SK-N-SH treated with all-trans-retinoic acid at 6 μM for 48 hours (cell line): ENCODE data around the gene ABT1.

Source experiments
- ARNTL ChIP-seq: fragments of 450-650 bp; formaldehyde crosslinking; IDR thresholded peaks from 2 replicates; pipeline ENCODE4 v1.5.0; 2020; ENCODE audit warnings: low read depth, mild to moderate bottlenecking, moderate library complexity, borderline replicate concordance
- CREB5 ChIP-seq: fragments of 250-450 bp; sonication (Bioruptor Pico); IDR thresholded peaks from 2 replicates; pipeline ENCODE4 v1.5.1; 2020; ENCODE audit warnings: low read depth, mild to moderate bottlenecking, moderate library complexity
- ESRRG ChIP-seq: fragments of 250-450 bp; sonication (Bioruptor Pico); IDR thresholded peaks from 2 replicates; pipeline ENCODE4 v1.6.1; 2021; ENCODE audit warnings: mild to moderate bottlenecking
- ISL1 ChIP-seq: fragments of 250-450 bp; sonication (Bioruptor Pico); IDR thresholded peaks from 2 replicates; pipeline ENCODE4 v2.1.2; 2022; ENCODE audit warnings: mild to moderate bottlenecking, moderate library complexity
- OSR1 ChIP-seq: fragments of 250-450 bp; sonication (Bioruptor Pico); IDR thresholded peaks from 2 replicates; pipeline ENCODE4 v1.8.0; 2022; ENCODE audit warnings: moderate library complexity, mild to moderate bottlenecking, inconsistent platforms
- PPARA ChIP-seq: fragments of 250-450 bp; sonication (Bioruptor Pico); IDR thresholded peaks from 2 replicates; pipeline ENCODE4 v1.5.0; 2020; ENCODE audit warnings: mild to moderate bottlenecking, borderline replicate concordance
- SNAI2 ChIP-seq: fragments of 250-450 bp; sonication (Bioruptor Pico); IDR thresholded peaks from 2 replicates; pipeline ENCODE4 v1.5.0; 2020; ENCODE audit warnings: mild to moderate bottlenecking, moderate library complexity
- TSHZ2 ChIP-seq: fragments of 250-450 bp; sonication (Bioruptor Pico); IDR thresholded peaks from 2 replicates; pipeline ENCODE4 v1.5.0; 2020; ENCODE audit warnings: mild to moderate bottlenecking, moderate library complexity
- ZFP3 ChIP-seq: fragments of 250-450 bp; sonication (Bioruptor Pico); IDR thresholded peaks from 2 replicates; pipeline ENCODE4 v1.5.0; 2020; ENCODE audit warnings: mild to moderate bottlenecking, moderate library complexity
- ZFP30 ChIP-seq: fragments of 450-650 bp; formaldehyde crosslinking; IDR thresholded peaks from 2 replicates; pipeline ENCODE4 v1.5.0; 2022; ENCODE audit warnings: mild to moderate bottlenecking, moderate library complexity
- ZNF70 ChIP-seq: fragments of 450-650 bp; formaldehyde crosslinking; IDR thresholded peaks from 2 replicates; pipeline ENCODE4 v1.5.0; 2020; ENCODE audit warnings: mild to moderate bottlenecking, moderate library complexity
- ZNF8 ChIP-seq: fragments of 450-650 bp; formaldehyde crosslinking; IDR thresholded peaks from 2 replicates; pipeline ENCODE4 v1.5.0; 2020; ENCODE audit warnings: mild to moderate bottlenecking, moderate library complexity
- TF ChIP-seq, protein P1 (sequence below): fragments of 250-450 bp; sonication (Bioruptor Pico); IDR thresholded peaks from 2 replicates; pipeline ENCODE4 v1.5.1; 2021; ENCODE audit warnings: mild to moderate bottlenecking, moderate library complexity
- TF ChIP-seq, protein P2 (sequence below): fragments of 250-450 bp; sonication (Bioruptor Pico); IDR thresholded peaks from 2 replicates; pipeline ENCODE4 v1.8.0; 2020; ENCODE audit warnings: mild to moderate bottlenecking, moderate library complexity, borderline replicate concordance

DNA sequence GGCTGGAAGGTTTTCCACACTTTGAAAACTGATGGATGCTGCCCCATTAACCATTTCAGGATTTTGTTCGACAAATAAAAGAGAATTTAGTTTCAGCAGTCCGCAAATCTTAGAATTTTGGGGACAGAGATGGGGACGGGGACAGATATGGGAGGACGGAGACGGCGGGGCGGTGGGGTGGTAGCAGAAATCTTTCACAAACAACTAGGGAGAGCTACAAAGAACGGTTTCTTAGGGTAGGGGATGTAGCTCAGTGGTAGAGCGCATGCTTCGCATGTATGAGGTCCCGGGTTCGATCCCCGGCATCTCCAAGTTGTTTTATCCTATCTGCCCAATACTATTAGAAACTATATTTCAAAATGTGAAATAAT, 43.5 kb upstream of the ABT1 start:
- TF ChIP-seq ZNF8 (CRISPR knock-in tag), result no peak
- no peak for TF ChIP-seq ZFP30 (CRISPR knock-in tag)
- TF ChIP-seq TSHZ2 (CRISPR knock-in tag), result no peak
- TF ChIP-seq ZNF70 (CRISPR knock-in tag), result no peak
- no peak for TF ChIP-seq ARNTL (CRISPR knock-in tag)
- TF ChIP-seq ISL1, result no peak
- no peak for TF ChIP-seq ESRRG (CRISPR knock-in tag)
- TF ChIP-seq SNAI2 (CRISPR knock-in tag), result no peak
- TF ChIP-seq, protein P1, sequence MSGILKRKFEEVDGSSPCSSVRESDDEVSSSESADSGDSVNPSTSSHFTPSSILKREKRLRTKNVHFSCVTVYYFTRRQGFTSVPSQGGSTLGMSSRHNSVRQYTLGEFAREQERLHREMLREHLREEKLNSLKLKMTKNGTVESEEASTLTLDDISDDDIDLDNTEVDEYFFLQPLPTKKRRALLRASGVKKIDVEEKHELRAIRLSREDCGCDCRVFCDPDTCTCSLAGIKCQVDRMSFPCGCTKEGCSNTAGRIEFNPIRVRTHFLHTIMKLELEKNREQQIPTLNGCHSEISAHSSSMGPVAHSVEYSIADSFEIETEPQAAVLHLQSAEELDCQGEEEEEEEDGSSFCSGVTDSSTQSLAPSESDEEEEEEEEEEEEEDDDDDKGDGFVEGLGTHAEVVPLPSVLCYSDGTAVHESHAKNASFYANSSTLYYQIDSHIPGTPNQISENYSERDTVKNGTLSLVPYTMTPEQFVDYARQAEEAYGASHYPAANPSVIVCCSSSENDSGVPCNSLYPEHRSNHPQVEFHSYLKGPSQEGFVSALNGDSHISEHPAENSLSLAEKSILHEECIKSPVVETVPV (CRISPR knock-in tag), result no peak
- TF ChIP-seq, protein P2, sequence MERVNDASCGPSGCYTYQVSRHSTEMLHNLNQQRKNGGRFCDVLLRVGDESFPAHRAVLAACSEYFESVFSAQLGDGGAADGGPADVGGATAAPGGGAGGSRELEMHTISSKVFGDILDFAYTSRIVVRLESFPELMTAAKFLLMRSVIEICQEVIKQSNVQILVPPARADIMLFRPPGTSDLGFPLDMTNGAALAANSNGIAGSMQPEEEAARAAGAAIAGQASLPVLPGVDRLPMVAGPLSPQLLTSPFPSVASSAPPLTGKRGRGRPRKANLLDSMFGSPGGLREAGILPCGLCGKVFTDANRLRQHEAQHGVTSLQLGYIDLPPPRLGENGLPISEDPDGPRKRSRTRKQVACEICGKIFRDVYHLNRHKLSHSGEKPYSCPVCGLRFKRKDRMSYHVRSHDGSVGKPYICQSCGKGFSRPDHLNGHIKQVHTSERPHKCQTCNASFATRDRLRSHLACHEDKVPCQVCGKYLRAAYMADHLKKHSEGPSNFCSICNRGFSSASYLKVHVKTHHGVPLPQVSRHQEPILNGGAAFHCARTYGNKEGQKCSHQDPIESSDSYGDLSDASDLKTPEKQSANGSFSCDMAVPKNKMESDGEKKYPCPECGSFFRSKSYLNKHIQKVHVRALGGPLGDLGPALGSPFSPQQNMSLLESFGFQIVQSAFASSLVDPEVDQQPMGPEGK (CRISPR knock-in tag), result no peak
- no peak for TF ChIP-seq CREB5 (CRISPR knock-in tag)
- TF ChIP-seq ZFP3 (CRISPR knock-in tag), result no peak
- TF ChIP-seq OSR1 (CRISPR knock-in tag), result no peak
- TF ChIP-seq PPARA (CRISPR knock-in tag), result no peak
